ENCODE measurements around the gene AHRR.
"Not testable (repeated sequence)": the region's sequence is repeated elsewhere in the genome, so short reads cannot be mapped to it uniquely, and the experiment has no call there.

Gene AHRR

DNA sequence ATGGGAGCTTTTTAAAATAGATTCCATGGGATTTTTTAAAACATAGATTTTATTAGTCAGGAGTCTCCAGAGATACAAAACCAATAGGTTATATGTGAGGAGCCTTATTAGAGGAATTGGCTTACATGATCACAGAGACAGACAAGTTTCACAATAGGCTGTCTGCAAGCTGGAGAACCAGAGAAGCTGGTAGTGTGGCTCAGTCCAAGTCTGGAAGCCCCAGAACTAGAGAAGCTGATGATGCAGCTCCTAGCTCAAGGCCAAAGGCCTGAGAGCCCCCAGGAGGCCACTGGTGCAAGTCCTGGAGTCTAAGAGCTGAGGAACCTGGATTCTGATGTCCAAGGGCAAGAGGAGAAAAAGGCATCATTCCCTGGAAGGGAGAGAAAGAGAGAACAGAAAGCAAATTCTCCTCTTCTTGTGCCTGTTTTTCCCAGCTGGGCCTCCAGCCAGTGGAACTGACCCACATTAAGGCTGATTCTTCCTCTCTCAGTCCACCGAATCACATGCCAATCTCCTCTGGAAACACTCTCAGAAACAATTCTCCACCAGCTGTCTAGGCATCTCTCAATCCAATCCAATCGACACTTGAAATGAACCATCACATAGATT, 59.3 kb downstream of the AHRR start:
- FAIRE-seq, result no peak

DNA sequence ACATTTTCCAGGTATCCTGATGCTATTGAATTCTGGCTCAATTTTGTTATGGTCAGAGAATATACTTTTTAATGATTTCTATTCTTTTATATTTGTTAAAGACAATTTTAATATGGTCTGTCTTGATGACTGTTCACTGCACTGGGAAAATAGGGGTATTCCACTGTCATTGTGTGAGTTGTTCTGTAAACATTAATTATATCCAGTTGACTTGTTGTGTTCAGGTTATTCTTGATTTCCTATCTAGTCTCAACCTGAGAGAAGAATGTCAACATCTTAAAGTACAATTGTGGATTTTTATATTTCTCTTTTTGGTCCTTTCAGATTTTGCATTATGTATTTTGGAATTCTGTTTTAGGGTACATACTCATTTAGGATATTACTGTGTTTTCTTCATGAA, 61.6 kb downstream of the AHRR start:
- no peak for FAIRE-seq

DNA sequence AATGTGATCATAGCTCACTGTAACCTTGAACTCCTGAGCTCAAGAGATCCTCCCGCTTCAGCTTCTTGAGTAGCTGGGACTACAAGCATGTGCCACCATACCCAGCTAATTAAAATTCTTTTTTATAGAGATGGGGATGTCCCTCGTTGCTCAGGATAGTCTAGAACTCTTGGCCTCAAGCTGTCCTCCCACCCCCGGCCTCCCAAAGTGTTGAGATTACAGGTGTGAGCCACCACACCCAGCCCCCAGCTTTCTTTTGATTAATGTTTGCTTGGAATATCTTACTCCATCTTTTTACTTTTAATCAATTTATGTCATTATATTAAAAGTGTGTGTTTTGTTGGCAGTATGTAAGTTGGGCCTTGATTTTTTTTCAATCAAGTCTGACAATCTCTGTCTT, 62.1 kb downstream of the AHRR start:
- no peak for FAIRE-seq

DNA sequence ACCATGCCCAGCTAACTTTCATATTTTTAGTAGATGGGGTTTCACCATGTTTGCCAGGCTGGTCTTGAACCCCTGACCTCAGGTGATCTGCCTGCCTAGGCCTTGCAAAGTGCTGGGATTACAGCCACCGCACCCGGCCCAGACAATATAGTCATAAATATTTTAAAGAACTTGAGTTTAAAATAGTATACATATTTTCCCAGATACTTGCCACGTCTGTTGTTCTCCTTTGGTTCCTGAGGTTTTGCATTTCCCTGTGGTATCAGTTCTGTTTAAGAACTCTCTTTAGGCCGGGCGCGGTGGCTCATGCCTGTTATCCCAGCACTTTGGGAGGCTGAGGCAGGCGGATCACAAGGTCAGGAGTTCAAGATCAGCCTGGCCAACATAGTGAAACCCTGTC, 63.1 kb downstream of the AHRR start:
- not testable (repeated sequence) for FAIRE-seq

DNA sequence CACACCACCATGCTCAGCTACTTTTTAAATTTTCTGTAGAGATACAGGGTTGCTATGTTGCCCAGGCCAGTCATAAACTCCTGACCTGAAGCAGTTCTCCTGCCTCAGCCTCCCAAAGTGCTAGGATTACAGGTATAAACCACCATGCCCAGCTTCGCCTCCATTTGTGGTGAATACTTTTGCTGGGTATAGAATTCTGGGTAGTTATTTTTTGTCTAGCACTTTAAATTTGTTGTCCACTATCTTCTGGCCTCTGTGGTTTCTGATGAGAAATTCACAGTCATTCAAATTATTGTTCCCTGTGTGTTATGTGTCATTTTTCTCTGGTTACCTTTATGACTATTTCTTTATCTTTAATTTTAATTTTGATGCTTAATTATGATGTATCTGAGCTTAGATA, 63.8 kb downstream of the AHRR start:
- FAIRE-seq, result no peak

DNA sequence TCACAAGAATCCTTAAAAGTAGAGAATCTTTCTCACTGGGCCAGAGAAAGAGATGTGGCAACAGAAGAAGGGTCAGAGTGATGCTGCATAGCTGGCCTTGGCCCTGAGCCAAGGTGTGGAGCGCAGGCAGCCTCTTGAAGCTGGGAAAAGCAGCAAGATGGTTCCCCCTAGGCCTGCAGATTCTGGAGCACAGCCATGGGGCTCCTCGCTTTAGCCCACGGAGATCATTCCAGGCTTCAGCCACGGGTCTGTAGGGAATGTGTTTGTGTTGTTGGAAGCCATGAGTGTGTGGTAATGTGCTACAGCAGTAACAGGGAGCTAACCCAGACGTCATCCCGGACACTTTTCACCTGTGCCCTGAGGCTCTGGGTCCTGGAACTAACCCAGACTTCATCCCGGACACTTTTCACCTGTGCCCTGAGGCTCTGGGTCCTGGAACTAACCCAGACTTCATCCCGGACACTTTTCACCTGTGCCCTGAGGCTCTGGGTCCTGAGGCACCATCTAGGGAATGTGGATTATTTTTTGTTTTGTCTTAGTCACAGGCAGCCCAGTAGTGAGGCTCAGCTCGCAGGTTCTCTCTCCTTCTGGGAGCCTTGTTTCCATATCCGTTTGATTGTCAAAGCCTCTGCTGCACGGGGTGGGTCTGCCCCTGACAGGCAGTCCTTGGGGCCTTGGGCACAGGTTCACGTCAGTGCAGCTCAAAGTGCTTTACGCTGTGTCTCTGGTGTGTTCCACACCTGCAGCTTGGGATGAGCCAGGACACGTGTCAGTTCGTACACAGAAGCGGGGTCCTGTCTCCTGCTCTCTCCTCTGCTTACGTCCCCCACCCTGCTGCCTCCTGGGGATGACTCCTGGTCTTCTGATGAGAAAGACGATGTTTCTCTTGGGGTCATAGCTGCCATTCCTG, 65.2 kb downstream of the AHRR start:
- no peak for FAIRE-seq

DNA sequence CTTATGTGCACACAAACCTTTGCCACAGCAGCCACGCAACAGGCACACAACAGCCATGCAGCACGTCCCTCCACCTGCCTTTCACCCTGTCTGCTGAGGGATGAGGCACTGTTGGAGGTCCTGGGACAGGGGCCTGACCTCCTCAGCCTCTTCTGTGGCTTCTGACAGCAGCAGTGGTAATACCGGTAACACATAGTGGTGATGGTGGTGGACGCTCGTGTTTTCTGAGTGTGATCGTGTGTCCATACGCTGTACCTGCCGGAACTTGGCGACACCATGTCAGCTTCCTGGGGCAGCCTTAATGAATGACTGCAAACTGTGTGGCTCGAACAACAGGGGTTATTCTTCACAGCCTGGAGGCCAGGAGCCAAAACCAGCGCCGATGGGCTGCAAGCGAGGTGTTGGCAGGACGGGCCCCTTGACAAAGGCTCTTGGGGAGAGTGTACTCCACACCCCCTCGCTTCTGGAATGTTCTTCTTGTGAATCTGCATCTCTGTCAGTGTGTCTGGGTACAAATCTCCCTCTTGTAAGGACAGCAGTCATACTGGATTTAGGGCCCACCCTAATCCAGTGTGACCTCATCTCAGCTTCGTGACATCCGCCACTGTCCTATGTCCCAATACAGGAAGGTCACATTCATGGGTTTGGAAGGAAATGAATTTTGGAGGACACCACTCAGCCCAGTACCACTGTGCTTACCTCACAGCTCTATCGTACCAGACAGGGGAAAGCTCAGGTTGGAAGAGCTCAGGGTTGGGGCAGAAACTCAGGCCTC, 66.2 kb downstream of the AHRR start:
- FAIRE-seq, result no peak

DNA sequence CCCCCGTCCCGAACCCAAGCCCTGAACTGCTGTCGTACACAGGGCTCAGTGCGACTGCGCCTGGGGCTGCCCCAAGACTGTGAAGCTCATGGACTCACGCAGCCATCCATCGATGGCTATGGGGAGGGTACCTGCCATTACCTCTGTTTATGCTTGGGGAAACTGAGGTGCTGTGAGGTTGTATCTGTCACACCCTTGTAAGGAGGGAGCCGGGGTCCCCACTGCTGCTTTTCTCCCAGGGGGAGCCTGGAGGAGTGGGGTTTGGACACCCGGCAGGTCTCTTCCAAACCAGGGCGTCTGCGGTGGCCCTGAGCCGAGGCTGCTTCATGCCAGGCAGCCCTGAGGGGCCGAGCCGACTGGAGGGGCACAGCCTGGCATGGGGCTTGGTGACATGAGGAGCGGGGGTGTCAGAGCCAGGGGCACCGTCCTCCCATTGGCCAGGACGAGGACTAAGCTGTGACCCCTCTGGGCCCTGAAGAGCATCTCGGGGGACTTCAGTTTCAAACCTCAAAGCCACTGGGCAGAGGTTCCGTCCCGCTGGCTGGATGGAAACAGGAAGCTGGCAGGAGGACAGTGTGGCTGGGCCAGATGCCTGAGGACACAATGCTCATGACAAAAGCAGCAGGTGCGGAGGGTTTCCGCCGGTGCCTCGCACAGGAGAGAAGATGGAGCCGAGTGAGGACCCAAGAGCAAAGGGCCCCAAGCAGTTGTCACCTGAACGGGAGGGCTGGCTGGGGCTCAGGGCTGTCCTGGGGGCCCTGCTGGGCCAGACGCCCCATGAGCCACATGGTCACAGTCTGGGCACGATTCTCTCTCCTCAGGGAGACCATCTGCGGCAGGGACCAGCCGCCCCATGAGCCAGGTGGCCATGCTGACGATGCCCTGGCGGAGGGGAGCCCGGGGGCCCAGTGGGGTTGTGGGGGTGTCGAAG, 67.0 kb downstream of the AHRR start:
- FAIRE-seq, result no peak

DNA sequence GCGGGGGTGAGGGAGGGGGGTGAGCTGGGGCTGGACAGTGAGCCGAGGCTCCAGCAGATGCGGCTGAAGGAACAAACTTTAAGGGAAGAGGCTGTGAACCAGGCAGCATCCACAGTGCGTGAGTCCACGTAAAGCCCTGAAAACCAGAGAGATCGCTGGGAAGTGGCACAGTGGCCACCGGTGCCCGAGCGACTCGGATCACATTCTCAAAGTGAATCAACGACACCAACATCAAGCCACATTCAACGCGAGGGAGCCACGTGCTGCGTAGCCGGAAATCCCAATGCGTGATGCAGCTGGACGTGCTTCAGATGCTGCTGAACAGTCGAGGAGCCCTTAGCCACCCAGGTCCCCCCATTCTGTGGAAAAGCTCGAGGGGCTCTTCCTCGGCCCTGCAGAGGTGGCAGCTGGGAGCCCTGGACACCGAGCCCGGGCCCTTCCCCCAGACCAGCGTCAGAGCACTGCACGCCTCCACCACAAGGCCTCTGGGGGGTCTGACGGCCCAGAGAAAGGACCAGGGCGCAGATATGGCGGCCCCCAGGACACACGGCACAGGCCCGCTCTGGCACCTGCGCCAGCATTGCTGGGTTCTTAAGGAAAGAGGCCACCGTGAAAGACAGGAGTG, 67.8 kb downstream of the AHRR start:
- no peak for FAIRE-seq

DNA sequence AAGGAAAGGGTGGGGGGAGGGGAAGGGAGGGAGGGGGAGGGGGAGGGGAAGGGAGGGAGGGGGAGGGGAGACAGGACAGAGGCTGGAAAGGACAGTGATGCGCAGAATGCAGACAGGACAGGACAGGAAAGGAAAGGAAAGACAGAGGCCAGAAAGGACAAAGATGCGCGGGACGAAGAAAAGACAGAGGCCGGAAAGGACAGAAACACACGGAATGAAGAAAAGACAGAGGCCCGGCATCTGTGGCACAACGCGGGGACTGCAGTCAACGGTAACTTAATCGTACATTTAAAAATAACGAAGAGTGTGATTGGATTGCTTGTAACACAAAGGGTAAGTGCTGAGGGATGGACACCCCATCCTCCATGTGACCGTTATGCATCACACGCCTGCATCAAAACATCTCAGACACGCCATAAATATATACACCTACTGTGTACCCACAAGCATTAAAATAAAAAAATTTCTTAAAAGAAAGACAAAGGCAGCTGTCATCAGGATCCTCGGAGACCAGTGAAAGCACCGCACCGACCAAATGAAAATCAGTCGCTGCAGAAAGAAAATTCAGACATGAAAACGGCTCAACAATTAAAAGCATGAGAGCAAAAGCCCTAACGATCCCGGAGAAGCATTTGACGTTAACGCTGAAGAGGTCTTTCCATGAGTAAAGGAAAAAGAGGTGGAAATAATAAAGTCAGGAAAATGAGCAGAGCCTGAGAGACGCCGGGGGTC, 68.5 kb downstream of the AHRR start:
- no peak for FAIRE-seq

DNA sequence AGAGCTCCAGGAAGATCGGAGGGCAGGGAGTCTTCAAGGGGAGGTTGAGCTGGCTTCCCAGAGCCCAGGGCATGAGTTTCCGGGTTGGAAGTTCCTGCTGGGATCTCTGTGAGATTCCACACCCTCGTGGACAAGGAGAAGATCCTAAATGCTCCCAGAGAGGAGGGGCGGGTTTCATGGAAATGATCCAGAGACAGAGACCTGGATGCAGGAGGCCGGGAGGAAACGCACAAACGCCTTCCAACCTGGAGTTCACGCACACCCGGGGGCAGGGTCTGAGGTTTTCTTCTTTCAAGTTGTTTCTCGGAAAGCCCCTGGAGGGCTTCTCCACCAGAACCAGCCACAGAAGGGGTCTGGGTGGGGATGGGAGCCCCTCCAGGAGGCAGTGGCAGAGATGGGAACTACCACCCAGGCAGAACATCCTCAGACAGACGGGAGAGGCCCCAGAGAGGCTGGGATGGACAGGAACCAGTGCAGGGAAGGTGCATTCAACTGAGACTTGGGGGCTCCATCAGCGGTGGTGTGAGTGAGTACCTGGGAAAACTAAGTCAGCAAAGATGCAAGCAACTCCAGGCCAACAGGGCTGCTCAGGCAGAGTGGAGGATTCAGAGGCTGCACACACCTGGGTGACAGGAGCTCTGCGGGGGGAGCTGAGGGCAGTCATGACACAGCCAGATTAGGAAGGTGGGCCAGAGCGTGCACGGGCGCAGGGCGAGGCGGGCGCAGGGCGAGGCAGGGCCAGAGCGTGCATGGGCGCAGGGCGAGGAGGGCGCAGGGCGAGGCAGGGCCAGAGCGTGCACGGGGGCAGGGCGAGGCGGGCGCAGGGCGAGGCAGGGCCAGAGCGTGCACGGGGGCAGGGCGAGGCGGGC, 69.3 kb downstream of the AHRR start:
- no peak for FAIRE-seq

DNA sequence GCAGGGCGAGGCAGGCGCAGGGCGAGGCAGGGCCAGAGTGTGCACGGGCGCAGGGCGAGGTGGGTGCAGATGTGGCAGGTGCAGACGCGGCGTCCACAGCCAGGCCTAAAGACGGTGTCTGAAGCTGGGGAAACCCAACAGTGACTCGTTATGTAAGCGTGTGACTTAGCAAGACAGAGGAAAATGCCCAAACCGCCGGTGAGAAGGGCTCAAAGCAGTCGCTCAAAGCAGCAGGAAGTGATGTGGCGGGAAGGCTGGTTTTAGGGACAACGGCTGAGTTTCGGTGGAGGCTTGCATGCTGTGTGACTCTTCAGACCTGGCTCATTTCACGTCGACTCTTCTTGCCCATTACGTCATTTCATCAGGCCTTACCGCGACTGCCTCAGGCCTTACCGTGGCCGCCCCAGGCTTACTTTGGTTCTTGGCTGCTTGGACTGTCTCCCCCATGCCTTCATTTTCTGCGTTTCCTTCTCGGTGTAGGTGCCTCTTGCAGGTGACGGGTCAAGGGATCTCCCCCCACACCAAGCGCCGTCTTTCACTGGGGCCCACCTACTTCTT, 71.0 kb downstream of the AHRR start:
- FAIRE-seq, result no peak

DNA sequence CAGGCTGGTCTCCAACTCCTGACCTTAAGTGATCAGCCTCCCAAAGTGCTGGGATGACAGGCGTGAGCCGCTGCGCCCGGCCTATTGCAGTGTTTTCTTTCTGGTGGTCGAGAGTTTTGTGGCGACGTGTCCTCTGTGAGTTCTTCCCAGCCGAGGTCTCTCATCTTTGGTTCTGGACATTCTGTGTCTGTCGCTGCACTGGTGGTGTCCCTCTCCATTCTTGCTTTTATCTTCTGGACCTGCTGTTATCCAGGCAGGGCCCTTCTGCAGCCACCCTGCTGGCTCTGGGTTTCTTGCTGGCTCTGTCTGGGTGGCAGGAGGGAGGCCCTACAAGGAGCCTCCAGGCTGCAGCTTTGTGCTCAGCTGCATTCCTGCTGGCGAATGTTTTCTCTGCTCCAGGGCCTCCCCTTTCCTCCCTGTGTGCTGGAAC, 72.3 kb downstream of the AHRR start:
- no peak for FAIRE-seq

DNA sequence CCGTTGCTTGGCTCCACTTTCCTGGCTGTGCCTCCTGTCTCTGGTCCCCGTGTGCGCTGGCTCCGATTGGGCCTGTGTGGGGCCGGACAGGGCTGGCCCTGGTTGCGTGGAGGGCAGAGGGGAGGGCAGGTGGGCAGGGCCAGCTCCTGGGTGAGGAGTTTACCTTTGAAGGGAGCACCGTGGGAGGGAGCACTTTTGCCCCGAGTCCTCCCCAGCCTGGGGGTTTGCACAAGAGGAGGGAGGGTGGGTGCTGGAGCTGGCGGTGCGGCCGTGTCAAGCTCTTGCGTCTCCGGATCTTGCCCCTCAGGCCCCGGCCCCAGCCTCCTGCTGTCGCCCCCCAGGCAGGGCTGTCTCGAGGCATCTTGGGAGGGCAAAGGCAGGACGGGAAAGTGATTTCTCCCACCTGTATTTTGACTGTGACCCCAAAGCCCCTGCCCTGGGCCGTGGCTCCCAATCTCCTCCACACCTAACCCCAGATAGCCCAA, 73.2 kb downstream of the AHRR start:
- FAIRE-seq, result no peak

DNA sequence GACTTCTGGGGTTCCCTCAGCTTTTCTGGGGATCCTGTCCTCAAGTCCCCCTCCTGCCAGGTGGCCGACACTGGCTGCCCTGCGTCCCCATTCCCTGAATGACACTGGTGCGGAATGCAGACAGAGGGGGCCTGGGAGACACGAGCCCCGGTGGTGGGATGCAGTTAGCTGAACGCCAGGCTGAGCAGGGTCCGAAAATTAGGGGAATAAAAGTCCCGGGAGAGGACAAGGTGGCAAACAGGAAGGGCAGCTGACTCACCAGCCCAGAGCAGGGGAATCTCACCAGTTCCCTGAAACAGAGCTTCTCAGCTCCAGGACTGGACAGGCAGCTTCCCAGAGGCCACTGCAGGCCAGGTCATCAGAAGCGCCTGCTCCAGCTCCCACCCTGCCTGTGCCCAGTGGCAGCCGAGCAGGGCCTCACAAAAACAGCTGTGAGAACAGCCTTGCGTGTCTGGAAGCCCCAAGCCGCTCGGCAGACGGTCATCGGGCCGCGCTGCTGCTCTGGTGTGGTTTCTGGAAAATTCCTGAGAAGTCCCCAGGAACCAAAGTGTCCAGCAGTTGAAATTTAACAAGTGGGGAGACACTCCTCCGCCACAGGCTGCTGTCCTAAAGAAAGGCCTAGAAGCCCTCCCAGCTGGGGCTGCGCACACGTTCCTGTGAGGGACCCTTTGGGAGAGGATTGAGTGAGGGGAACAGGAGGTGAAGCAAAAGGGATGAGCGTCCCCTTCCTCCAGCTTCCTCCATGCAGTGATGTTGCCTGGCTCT, 73.8 kb downstream of the AHRR start:
- no peak for FAIRE-seq

DNA sequence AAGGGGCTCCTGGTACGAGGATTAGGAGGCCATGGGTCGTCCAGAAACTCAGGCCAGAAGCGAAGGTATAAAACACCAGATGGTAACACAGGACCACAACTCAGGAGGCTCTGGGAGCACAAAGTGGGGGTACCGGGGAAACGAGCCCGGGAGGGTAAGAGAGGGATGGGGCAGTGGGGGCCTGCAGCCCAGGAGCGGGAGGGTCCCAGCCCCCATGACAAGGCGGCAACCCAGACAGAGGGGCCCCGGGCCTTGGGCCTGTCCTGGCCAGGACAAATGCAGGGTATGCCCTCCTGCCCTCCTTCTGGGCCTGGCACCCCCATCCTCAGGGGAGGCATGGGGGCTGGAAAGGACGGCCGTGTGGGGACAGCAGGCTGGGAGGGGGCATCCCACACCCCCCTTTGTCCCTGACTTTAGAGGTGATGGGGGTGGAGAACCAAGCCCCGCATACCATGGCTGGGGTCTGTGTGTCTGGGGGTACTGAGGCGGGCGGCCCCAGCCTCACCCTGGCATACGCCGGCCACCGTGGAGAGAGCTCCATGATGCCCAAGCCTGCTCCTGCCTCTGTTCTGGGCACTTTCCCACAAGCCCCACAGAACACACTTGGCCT, 74.5 kb downstream of the AHRR start:
- no peak for FAIRE-seq

DNA sequence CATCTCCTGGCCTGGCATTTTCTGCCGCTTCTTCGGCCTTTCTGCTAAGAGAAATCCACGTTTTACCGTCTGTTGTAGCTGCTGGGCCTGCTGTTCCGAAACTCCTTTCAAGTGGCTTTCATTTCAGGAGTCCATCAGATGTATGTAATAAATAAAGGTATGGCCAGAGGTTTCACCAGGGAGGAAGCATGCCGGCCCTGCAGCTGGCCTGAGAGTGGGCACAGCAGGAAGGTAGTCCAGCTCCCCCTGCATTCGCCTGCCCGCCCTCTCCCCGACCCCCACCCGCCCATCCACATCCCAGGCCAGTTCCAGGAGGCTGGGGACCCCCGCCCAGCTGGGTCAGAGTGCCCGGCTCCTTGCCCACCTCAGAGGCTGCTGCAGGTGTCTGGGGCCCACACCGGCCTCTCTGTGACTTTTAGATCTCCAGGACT, 75.0 kb downstream of the AHRR start:
- no peak for FAIRE-seq

DNA sequence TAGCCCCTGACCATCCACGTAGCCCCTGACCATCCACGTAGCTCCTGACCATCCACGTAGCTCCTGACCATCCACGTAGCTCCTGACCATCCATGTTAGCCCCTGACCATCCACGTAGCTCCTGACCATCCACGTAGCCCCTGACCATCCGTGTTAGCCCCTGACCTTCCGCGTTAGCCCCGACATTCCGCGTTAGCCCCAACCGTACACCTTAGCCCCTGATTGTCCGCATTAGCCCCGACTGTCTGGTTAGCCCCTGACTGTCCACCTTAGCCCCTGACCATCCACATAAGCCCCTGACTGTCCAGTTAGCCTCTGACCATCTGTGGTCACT, 76.6 kb downstream of the AHRR start:
- FAIRE-seq, result not testable (repeated sequence)

Data from islet of Langerhans (tissue), 1 donor.